IMR-90 (cell line): Measurements from ENCODE around the gene SLC26A4. TPM values are rescaled to one million over a fixed set of nuclear protein-coding genes. Genes with fewer than 3 reads are reported as not detected.

Source experiments
- ATAC-seq: fragments of 200-7000 bp; cut with Tn5 transposase; 2 replicates; pipeline ENCODE4 v1.9.1; 2020; ENCODE audit warnings: low read depth, mild to moderate bottlenecking, moderate library complexity
- BruUV-seq: library from RNA; stranded (reverse); fragments of 400-500 nt; replicated peaks from 2 replicates; lab custom pipeline; 2021; lab: Mats Ljungman, UMichigan
- CTCF ChIA-PET: fragments of 300-600 bp; formaldehyde crosslinking; extraction: SDS; loops from one replicate; lab custom pipeline; 2021; ENCODE audit warnings: antibody characterized with exemption; lab: Yijun Ruan, JAX
- POLR2A ChIA-PET: fragments of 300-600 bp; sonication (Branson Sonifier 250); formaldehyde crosslinking; loops from one replicate; lab custom pipeline; 2022; ENCODE audit warnings: antibody characterized with exemption; ENCODE audit not compliant: unreplicated experiment; lab: Charles Lee
- DNase-seq: peaks from one replicate; pipeline ENCODE4 v3.0.0; 2013
- H2AFZ ChIP-seq: replicated peaks from 2 replicates; pipeline ENCODE3; 2013; ENCODE audit warnings: low read length, mild to moderate bottlenecking; ENCODE audit not compliant: poor library complexity
- H2AK5ac ChIP-seq: 2 replicates; pipeline ENCODE4 v1.6.1; 2013; ENCODE audit warnings: low read depth, low read length, inconsistent platforms
- H2AK9ac ChIP-seq: replicated peaks from 2 replicates; pipeline ENCODE3; 2013; ENCODE audit warnings: mild to moderate bottlenecking, low read depth, low read length, moderate library complexity; ENCODE audit not compliant: poor library complexity
- H2BK120ac ChIP-seq: 2 replicates; pipeline ENCODE4 v1.6.1; 2013; ENCODE audit warnings: low read depth, low read length, inconsistent platforms
- H2BK15ac ChIP-seq: 3 replicates; pipeline ENCODE4 v1.6.1; 2013; ENCODE audit warnings: low read depth, low read length, inconsistent platforms
- H2BK20ac ChIP-seq: 2 replicates; pipeline ENCODE4 v1.6.1; 2013; ENCODE audit warnings: low read depth, mild to moderate bottlenecking, inconsistent platforms, low read length, moderate library complexity
- H2BK5ac ChIP-seq: 2 replicates; pipeline ENCODE4 v1.6.1; 2013; ENCODE audit warnings: mild to moderate bottlenecking, low read depth, low read length, inconsistent platforms; ENCODE audit not compliant: poor library complexity, severe bottlenecking
- H3K14ac ChIP-seq: replicated peaks from 2 replicates; pipeline ENCODE4 v1.6.1; 2013; ENCODE audit warnings: low read depth, low read length, inconsistent platforms
- H3K18ac ChIP-seq: 2 replicates; pipeline ENCODE4 v1.6.1; 2013; ENCODE audit warnings: low read depth, low read length, control low read depth
- H3K23ac ChIP-seq: 2 replicates; pipeline ENCODE4 v1.6.1; 2013; ENCODE audit warnings: low read depth, low read length, inconsistent platforms
- H3K27ac ChIP-seq: 2 replicates; pipeline ENCODE4 v1.5.1; 2013; ENCODE audit warnings: mild to moderate bottlenecking, control low read depth, low read length; ENCODE audit not compliant: insufficient read depth
- H3K27me3 ChIP-seq: 2 replicates; pipeline ENCODE4 v1.6.1; 2013; ENCODE audit warnings: low read length; ENCODE audit not compliant: control insufficient read depth, insufficient read depth
- H3K36me3 ChIP-seq: 2 replicates; pipeline ENCODE4 v1.6.1; 2013; ENCODE audit warnings: low read length, mixed read lengths; ENCODE audit not compliant: control insufficient read depth, insufficient read depth
- H3K4ac ChIP-seq: 2 replicates; pipeline ENCODE4 v1.6.1; 2013; ENCODE audit warnings: low read depth, low read length, inconsistent platforms
- H3K4me1 ChIP-seq: 2 replicates; pipeline ENCODE4 v1.6.1; 2013; ENCODE audit warnings: low read length, mixed read lengths; ENCODE audit not compliant: control insufficient read depth, insufficient read depth
- H3K4me2 ChIP-seq: 2 replicates; pipeline ENCODE4 v1.6.1; 2013; ENCODE audit warnings: low read depth, mild to moderate bottlenecking, control low read depth, low read length, moderate library complexity
- H3K4me3 ChIP-seq: 2 replicates; pipeline ENCODE4 v1.5.1; 2013; ENCODE audit warnings: low read depth, mild to moderate bottlenecking, control low read depth, low read length, moderate library complexity; ENCODE audit not compliant: insufficient read depth
- H3K56ac ChIP-seq: 2 replicates; pipeline ENCODE4 v1.6.1; 2013; ENCODE audit warnings: low read length, inconsistent platforms; ENCODE audit not compliant: insufficient read depth; ENCODE audit errors: extremely low read depth
- H3K79me1 ChIP-seq, 2 experiments: 2 replicates each; pipeline ENCODE4 v1.6.1; 2013; ENCODE audit warnings: low read length in 2 of 2, inconsistent platforms in 1 of 2, low read depth in 1 of 2
- H3K9ac ChIP-seq: 2 replicates; pipeline ENCODE4 v1.6.1; 2013; ENCODE audit warnings: low read depth, low read length, control low read depth
- H3K9me1 ChIP-seq: 2 replicates; pipeline ENCODE4 v1.6.1; 2013; ENCODE audit warnings: low read length, inconsistent platforms; ENCODE audit not compliant: insufficient read depth
- H3K9me3 ChIP-seq: 2 replicates; pipeline ENCODE4 v1.6.1; 2013; ENCODE audit warnings: low read length; ENCODE audit not compliant: control insufficient read depth, insufficient read depth
- H4K20me1 ChIP-seq: 2 replicates; pipeline ENCODE4 v1.6.1; 2013; ENCODE audit warnings: low read length, inconsistent platforms; ENCODE audit not compliant: insufficient read depth
- H4K5ac ChIP-seq: 2 replicates; pipeline ENCODE4 v1.6.1; 2013; ENCODE audit warnings: mild to moderate bottlenecking, low read depth, low read length, control low read depth
- H4K8ac ChIP-seq, 2 experiments: 2 replicates each; pipeline ENCODE4 v1.6.1; 2013; ENCODE audit warnings: low read depth in 2 of 2, low read length in 2 of 2, control low read depth in 1 of 2, inconsistent platforms in 1 of 2
- H4K91ac ChIP-seq: 2 replicates; pipeline ENCODE4 v1.6.1; 2013; ENCODE audit warnings: low read depth, low read length, inconsistent platforms; ENCODE audit not compliant: insufficient read depth
- BHLHE40 ChIP-seq: fragments of 150-350 bp; IDR thresholded peaks from 2 replicates; pipeline ENCODE4 v1.6.1; 2016; ENCODE audit warnings: mild to moderate bottlenecking, low read depth, low read length
- MAZ ChIP-seq: IDR thresholded peaks from 2 replicates; pipeline ENCODE4 v1.6.1; 2012; ENCODE audit warnings: low read depth, mild to moderate bottlenecking, low read length, improper control_type of control experiment, moderate library complexity, borderline replicate concordance
- NFE2L2 ChIP-seq: fragments of 150-350 bp; IDR thresholded peaks from 2 replicates; pipeline ENCODE4 v1.6.1; 2016; ENCODE audit warnings: low read depth, mild to moderate bottlenecking, low read length
- RAD21 ChIP-seq: IDR thresholded peaks from 2 replicates; pipeline ENCODE4 v1.6.1; 2012; ENCODE audit warnings: low read length, improper control_type of control experiment
- WGBS, 2 experiments: methylation state at CpG; one replicate each; pipeline versions ENCODE4 v1.1.5 to v1.1.7; 2013; ENCODE audit warnings: missing lambda C conversion rate in 2 of 2; ENCODE audit not compliant: insufficient read length in 1 of 2; ENCODE audit errors: extremely low coverage in 2 of 2; 5-methylcytosine and 5-hydroxymethylcytosine counted together
- dilution Hi-C: fragments of 300-500 bp; cut with HindIII; formaldehyde crosslinking; loops from one replicate; pipeline ENCODE4 v1.14.3; 2018; ENCODE audit warnings: low sequenced_read_pairs; ENCODE audit not compliant: unreplicated experiment
- in situ Hi-C: fragments of 300-500 bp; cut with MboI; formaldehyde crosslinking; loops from 3 replicates; pipeline ENCODE4 v1.14.3; 2019; ENCODE audit warnings: low sequenced_read_pairs, inconsistent platforms, mixed read lengths
- intact Hi-C: fragments of 100-400 bp; cut with micrococcal nuclease; formaldehyde crosslinking; loops from 2 replicates; pipeline ENCODE4 v1.10.0; 2022
- polyA plus RNA-seq, 3 experiments: library from polyadenylated mRNA; depleted of rRNA; stranded (reverse); fragments of >200 nt; gene quantifications; 2 replicates each; pipeline ENCODE4 v1.2.3, GENCODE V29; 2012; ENCODE audit warnings: low replicate concordance in 1 of 3
- total RNA-seq: library from RNA; depleted of rRNA; stranded (reverse); fragments of >200 nt; gene quantifications from 2 replicates; pipeline ENCODE4 v1.2.3, GENCODE V29; 2012

The SLC26A4 gene
- total and polyA plus RNA-seq, 2 of the 4 experiments (the other 2 are of a cell fraction) = 0.09 to 1.1 TPM

DNA sequence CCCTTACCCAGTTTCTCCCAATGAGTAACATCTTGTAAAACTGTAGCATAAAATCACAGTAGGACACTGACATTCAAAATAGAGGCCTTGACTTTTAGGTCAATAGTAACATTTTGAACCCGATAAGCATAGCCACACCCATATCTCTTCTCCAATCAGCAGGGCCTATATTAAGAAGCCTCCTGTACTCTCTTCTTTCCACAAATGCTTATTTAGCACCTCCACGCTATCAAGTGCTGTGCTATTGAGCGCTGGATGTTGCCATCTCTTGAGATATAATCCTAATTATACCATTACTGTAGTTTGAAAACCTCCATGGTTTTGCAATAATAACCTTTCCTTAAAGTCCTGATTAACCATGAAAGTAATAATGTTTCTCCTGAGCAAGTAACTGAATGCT is 43.2 kb downstream of the SLC26A4 start:
- Histone ChIP-seq H3K36me3 (no peaks in the 10 kb centered on the region), H3K4ac (no peak overlapping the region), H4K5ac (no peak overlapping the region), H2BK15ac (no peak overlapping the region), H3K18ac (no peak overlapping the region), H3K9ac (no peak overlapping the region), H3K4me2 (no peak overlapping the region), H3K27me3 (no peaks in the 10 kb centered on the region), H2BK120ac (no peak overlapping the region), H3K4me3 (no peak overlapping the region), H4K20me1 (no peaks in the 10 kb centered on the region), H3K27ac (no peak overlapping the region), H3K56ac (no peak overlapping the region), H2AK9ac (no peak overlapping the region), H3K14ac (no peak overlapping the region), H2BK5ac (no peak overlapping the region), H4K8ac (no peak overlapping the region), H3K23ac (no peak overlapping the region), H3K79me1 (no peaks in the 10 kb centered on the region), H2AFZ (no peak overlapping the region), H3K4me1 (no peaks in the 10 kb centered on the region), H3K9me3 (no peaks in the 10 kb centered on the region), H2AK5ac (no peak overlapping the region), H3K9me1 (peaks cover under 1% of the 10 kb centered on the region; the same call in 1 of the 2 replicates), H4K91ac (no peak overlapping the region), H2BK20ac (no peak overlapping the region)
- no CpG with 5 or more reads among the region's 3 CpGs for WGBS, 2 experiments
- in situ Hi-C loops (no loop called here), dilution Hi-C loops (loop anchor here (25.0 kb wide), 1 partner anchor 242 kb away; the partner anchor contains the start of gene GPR22), intact Hi-C loops (no loop called here)
- CTCF ChIA-PET = no interaction called here
- DNase-seq (no peak), ATAC-seq (no peak)
- TF ChIP-seq BHLHE40 = no peak
- no peak for TF ChIP-seq RAD21
- no peak for TF ChIP-seq MAZ
- TF ChIP-seq NFE2L2 = no peak
- POLR2A ChIA-PET = no interaction called here
- BruUV-seq = no TSS peak
